GM23338 (cell line): ENCODE data around the gene ADAMTS17.

Experiments
- CREB1 ChIP-seq: fragments of 250-450 bp; sonication (Bioruptor Pico); IDR thresholded peaks from 2 replicates; pipeline ENCODE4 v1.5.0; 2020; ENCODE audit warnings: low read depth, mild to moderate bottlenecking, moderate library complexity
- EZH2 ChIP-seq: fragments of 200-600 bp; sonication (generic); IDR thresholded peaks from one replicate; pipeline ENCODE4 v1.8.0; 2017; ENCODE audit warnings: antibody characterized with exemption, mild to moderate bottlenecking, low read depth; ENCODE audit not compliant: unreplicated experiment
- EZH2phosphoT487 ChIP-seq: fragments of 200-600 bp; sonication (generic); IDR thresholded peaks from one replicate; pipeline ENCODE4 v1.8.1; 2018; ENCODE audit warnings: antibody characterized with exemption; ENCODE audit not compliant: unreplicated experiment
- JUNB ChIP-seq: IDR thresholded peaks from one replicate; pipeline ENCODE4 v1.6.1; 2016; ENCODE audit warnings: antibody characterized with exemption; ENCODE audit not compliant: unreplicated experiment
- NANOG ChIP-seq: IDR thresholded peaks from 2 replicates; pipeline ENCODE4 v1.6.1; 2016; ENCODE audit warnings: antibody characterized with exemption, borderline replicate concordance
- POLR2AphosphoS5 ChIP-seq: IDR thresholded peaks from 2 replicates; pipeline ENCODE4 v1.6.1; 2016; ENCODE audit warnings: antibody characterized with exemption, low read depth
- STAT1 ChIP-seq: IDR thresholded peaks from one replicate; pipeline ENCODE4 v1.6.1; 2016; ENCODE audit warnings: antibody characterized with exemption; ENCODE audit not compliant: unreplicated experiment
- ZNF114 ChIP-seq: fragments of 250-450 bp; sonication (Bioruptor Pico); IDR thresholded peaks from 2 replicates; pipeline ENCODE4 v1.5.0; 2020; ENCODE audit warnings: mild to moderate bottlenecking, moderate library complexity
- ZNF331 ChIP-seq: fragments of 250-450 bp; sonication (Bioruptor Pico); IDR thresholded peaks from 2 replicates; pipeline ENCODE4 v1.5.0; 2020; ENCODE audit warnings: low read depth, mild to moderate bottlenecking, moderate library complexity
- TF ChIP-seq, protein P1 (sequence below), 2 experiments: fragments of 200-600 bp in 1 of 2; sonication (generic) in 1 of 2; conservative IDR thresholded peaks; 2 replicates each; pipeline versions ENCODE4 v1.5.1 to v1.6.1; 2016 to 2017; ENCODE audit warnings: antibody characterized with exemption in 2 of 2, low read depth in 2 of 2, mild to moderate bottlenecking in 2 of 2, moderate library complexity in 1 of 2
- TF ChIP-seq, protein P2 (sequence below): IDR thresholded peaks from one replicate; pipeline ENCODE4 v1.6.1; 2018; ENCODE audit warnings: antibody characterized with exemption; ENCODE audit not compliant: unreplicated experiment
- TF ChIP-seq, protein P3 (sequence below): IDR thresholded peaks from 2 replicates; pipeline ENCODE4 v1.6.1; 2016; ENCODE audit warnings: antibody characterized with exemption

DNA sequence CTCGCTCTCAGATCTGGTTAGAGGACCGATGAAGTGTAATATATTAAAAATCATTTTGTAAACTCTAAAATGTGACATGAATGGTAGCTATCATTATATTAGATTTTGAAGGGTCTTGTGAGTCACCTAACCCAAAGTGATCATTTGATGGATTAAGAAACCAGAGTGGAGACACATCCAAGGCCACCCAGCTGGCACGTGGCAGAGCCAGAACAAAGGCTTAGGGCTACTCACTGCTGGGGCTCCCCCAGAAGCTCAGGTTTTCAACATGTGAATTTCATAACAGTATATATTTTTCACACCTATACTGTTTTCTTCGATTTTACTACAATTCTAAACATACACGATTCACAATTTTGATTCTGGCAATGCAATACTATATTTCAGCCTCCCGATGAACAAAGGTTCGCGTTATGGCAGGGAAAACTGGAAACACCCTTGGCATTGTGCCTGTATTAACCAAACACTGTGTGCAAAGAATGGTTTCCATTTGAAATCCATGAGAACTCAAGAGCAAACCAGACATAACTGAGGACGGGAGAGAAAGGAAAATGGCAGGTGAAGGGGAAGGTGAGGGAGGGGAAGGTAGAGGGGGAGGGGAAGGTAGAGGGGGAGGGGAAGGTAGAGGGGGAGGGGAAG is 88.9 kb downstream of the ADAMTS17 start:
- TF ChIP-seq POLR2AphosphoS5 (no peak), STAT1 (no peak), EZH2phosphoT487 (no peak), ZNF331 (CRISPR knock-in tag) (no peak), EZH2 (no peak), JUNB (no peak), CREB1 (CRISPR knock-in tag) (no peak), ZNF114 (CRISPR knock-in tag) (no peak), NANOG (no peak)
- TF ChIP-seq, protein P1, sequence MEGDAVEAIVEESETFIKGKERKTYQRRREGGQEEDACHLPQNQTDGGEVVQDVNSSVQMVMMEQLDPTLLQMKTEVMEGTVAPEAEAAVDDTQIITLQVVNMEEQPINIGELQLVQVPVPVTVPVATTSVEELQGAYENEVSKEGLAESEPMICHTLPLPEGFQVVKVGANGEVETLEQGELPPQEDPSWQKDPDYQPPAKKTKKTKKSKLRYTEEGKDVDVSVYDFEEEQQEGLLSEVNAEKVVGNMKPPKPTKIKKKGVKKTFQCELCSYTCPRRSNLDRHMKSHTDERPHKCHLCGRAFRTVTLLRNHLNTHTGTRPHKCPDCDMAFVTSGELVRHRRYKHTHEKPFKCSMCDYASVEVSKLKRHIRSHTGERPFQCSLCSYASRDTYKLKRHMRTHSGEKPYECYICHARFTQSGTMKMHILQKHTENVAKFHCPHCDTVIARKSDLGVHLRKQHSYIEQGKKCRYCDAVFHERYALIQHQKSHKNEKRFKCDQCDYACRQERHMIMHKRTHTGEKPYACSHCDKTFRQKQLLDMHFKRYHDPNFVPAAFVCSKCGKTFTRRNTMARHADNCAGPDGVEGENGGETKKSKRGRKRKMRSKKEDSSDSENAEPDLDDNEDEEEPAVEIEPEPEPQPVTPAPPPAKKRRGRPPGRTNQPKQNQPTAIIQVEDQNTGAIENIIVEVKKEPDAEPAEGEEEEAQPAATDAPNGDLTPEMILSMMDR (conservative IDR thresholded peaks at IDR 0.05; ENCODE audit: low read depth in 2 of 2) = no peak
- TF ChIP-seq, protein P2, sequence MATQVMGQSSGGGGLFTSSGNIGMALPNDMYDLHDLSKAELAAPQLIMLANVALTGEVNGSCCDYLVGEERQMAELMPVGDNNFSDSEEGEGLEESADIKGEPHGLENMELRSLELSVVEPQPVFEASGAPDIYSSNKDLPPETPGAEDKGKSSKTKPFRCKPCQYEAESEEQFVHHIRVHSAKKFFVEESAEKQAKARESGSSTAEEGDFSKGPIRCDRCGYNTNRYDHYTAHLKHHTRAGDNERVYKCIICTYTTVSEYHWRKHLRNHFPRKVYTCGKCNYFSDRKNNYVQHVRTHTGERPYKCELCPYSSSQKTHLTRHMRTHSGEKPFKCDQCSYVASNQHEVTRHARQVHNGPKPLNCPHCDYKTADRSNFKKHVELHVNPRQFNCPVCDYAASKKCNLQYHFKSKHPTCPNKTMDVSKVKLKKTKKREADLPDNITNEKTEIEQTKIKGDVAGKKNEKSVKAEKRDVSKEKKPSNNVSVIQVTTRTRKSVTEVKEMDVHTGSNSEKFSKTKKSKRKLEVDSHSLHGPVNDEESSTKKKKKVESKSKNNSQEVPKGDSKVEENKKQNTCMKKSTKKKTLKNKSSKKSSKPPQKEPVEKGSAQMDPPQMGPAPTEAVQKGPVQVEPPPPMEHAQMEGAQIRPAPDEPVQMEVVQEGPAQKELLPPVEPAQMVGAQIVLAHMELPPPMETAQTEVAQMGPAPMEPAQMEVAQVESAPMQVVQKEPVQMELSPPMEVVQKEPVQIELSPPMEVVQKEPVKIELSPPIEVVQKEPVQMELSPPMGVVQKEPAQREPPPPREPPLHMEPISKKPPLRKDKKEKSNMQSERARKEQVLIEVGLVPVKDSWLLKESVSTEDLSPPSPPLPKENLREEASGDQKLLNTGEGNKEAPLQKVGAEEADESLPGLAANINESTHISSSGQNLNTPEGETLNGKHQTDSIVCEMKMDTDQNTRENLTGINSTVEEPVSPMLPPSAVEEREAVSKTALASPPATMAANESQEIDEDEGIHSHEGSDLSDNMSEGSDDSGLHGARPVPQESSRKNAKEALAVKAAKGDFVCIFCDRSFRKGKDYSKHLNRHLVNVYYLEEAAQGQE = no peak
- TF ChIP-seq, protein P3, sequence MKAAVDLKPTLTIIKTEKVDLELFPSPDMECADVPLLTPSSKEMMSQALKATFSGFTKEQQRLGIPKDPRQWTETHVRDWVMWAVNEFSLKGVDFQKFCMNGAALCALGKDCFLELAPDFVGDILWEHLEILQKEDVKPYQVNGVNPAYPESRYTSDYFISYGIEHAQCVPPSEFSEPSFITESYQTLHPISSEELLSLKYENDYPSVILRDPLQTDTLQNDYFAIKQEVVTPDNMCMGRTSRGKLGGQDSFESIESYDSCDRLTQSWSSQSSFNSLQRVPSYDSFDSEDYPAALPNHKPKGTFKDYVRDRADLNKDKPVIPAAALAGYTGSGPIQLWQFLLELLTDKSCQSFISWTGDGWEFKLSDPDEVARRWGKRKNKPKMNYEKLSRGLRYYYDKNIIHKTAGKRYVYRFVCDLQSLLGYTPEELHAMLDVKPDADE = no peak
